SH-SY5Y (cell line): Measurements from ENCODE around the gene MCU.

Experiments used
- GATA2 ChIP-seq: IDR thresholded peaks from 2 replicates; pipeline ENCODE4 v1.6.1; 2011; ENCODE audit warnings: mild to moderate bottlenecking, low read depth, low read length
- GATA3 ChIP-seq: IDR thresholded peaks from 2 replicates; pipeline ENCODE4 v1.6.1; 2011; ENCODE audit warnings: low read depth, mild to moderate bottlenecking, low read length, moderate library complexity

MCU gene

GRCh38 chr10:72736176-72736827, 44.4 kb downstream of the MCU start:
- TF ChIP-seq GATA2 (no peak), GATA3 (no peak)

GRCh38 chr10:72736828-72737220, 44.9 kb downstream of the MCU start:
- TF ChIP-seq GATA2 (no peak), GATA3 (no peak)

GRCh38 chr10:72738486-72738885, 46.5 kb downstream of the MCU start:
- TF ChIP-seq GATA2 = no peak

- TF ChIP-seq GATA2 (no peak), GATA3 (no peak)
Observed at GRCh38 chr10:72740528-72740927, 48.6 kb downstream of the MCU start.

GRCh38 chr10:72742092-72742491, 50.1 kb downstream of the MCU start:
- no peak for TF ChIP-seq GATA2

GRCh38 chr10:72742797-72743196, 50.9 kb downstream of the MCU start:
- TF ChIP-seq GATA2 = no peak
- no peak for TF ChIP-seq GATA3

GRCh38 chr10:72744566-72744965, 52.6 kb downstream of the MCU start:
- TF ChIP-seq GATA2 (no peak), GATA3 (no peak)

- TF ChIP-seq GATA2 (no peak), GATA3 (no peak)
Observed at GRCh38 chr10:72746426-72747363, 54.8 kb downstream of the MCU start.

GRCh38 chr10:72747521-72747920, 55.6 kb downstream of the MCU start:
- TF ChIP-seq GATA3 (no peak), GATA2 (no peak)

GRCh38 chr10:72753760-72754231, 61.9 kb downstream of the MCU start:
- TF ChIP-seq GATA3 = no peak
- TF ChIP-seq GATA2 = no peak

- TF ChIP-seq GATA2 (no peak), GATA3 (no peak)
Observed at GRCh38 chr10:72754275-72755032, 62.5 kb downstream of the MCU start.

- TF ChIP-seq GATA2 = no peak
- TF ChIP-seq GATA3 = no peak
Observed at GRCh38 chr10:72756674-72757385, 64.9 kb downstream of the MCU start.

- TF ChIP-seq GATA2 (no peak), GATA3 (no peak)
Observed at GRCh38 chr10:72757732-72758131, 65.8 kb downstream of the MCU start.

- no peak for TF ChIP-seq GATA2
Observed at GRCh38 chr10:72759584-72759983, 67.6 kb downstream of the MCU start.
